Astrocyte of the spinal cord (primary cell): ENCODE data around the gene EMP2.

ENCODE experiments used
- DNase-seq: peaks from one replicate; pipeline ENCODE4 v3.0.0; 2011; ENCODE audit warnings: low read depth, low spot score
- H3K4me3 ChIP-seq: 2 replicates; pipeline ENCODE4 v1.5.1; 2011; ENCODE audit warnings: low read depth, mild to moderate bottlenecking, low read length, moderate library complexity
- CTCF ChIP-seq: IDR thresholded peaks from 2 replicates; pipeline ENCODE4 v1.5.1; 2012; ENCODE audit warnings: low read depth, mild to moderate bottlenecking, low read length, inconsistent platforms
- in situ Hi-C: cut with HindIII; loops from 2 replicates; pipeline ENCODE4 v1.10.0; 2017; ENCODE audit warnings: low sequenced_read_pairs

EMP2 gene

GRCh38 chr16:10610499-10611184 is 30.2 kb upstream of the EMP2 start:
- in situ Hi-C loops = no loop called here
- no peak for TF ChIP-seq CTCF
- no peak overlapping the region for H3K4me3 ChIP-seq
- no peak for DNase-seq

DNA sequence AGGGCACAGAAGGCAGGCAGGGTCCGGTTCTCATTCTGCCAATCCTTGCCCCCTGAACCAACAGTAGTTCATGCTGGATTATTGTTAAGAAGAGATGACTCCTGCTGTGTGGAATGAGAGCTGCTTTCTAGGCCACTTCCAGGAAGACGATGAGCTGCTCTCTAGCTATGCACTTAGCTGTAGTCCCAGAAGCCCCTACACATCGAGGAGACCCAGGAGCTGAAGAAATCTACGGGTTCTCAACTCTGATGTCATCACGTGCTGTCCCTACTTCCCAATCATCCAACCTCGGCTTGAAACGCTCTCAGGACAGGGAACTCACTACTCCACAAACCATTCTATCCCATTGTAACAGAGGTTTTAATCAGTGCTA is 29.0 kb upstream of the EMP2 start:
- TF ChIP-seq CTCF = peak; percentile 4
- peak; percentile 77 for DNase-seq
- no peak overlapping the region for H3K4me3 ChIP-seq
- in situ Hi-C loops = no loop called here

GRCh38 chr16:10608687-10609401 is 28.4 kb upstream of the EMP2 start:
- DNase-seq = no peak
- in situ Hi-C loops = no loop called here
- no peak overlapping the region for H3K4me3 ChIP-seq

DNA sequence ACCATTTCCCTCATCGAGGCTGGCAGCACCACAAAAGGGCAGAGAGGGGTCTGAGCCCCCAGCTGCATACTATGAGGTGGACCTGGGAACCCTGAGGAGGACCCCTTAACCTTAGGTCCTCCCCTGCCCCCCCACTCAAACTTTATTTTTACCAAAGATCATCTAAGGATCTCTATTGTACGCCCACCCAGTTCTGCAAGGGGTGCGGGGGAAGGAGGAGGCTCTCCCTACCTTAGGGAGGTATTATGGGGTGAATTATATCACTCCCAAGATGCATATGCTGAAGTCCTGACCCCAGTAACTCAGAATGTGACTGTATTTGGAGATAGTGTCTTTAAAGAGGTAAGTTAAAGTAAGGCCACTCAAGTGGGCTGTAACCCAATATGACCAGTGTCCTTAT is 26.8 kb upstream of the EMP2 start:
- in situ Hi-C loops = no loop called here
- DNase-seq = no peak
- H3K4me3 ChIP-seq = no peak overlapping the region
- TF ChIP-seq CTCF = no peak

More at GRCh38 chr16:10608687-10609401, 28.4 kb upstream of the EMP2 start:
- TF ChIP-seq CTCF = no peak

GRCh38 chr16:10606607-10607006 is 26.2 kb upstream of the EMP2 start:
- no peak for TF ChIP-seq CTCF
- in situ Hi-C loops = no loop called here
- no peak overlapping the region for H3K4me3 ChIP-seq
- no peak for DNase-seq

DNA sequence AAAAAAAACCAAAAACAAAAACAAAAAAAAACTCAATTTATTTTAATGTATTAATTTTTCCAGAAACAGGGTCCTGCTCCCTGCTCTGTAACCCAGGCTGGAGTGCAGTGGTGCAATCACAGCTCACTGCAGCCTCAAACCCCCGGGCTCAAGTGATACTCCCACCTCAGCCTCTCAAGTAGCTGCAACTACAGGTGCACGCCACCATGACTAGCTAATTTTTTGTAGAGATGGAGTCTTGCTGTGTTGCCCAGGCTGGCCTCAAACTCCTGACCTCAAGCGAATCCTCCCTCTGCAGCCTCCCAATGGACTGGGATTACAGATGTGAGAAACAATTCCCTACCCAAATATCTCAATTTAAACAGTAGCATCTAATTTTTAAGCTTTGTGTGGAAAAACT is 25.2 kb upstream of the EMP2 start:
- H3K4me3 ChIP-seq = no peak overlapping the region
- TF ChIP-seq CTCF = no peak
- in situ Hi-C loops = no loop called here
- DNase-seq = no peak
